HepG2 (cell line): ENCODE results near the gene MIOS. TPM values are rescaled to one million over a fixed set of nuclear protein-coding genes. Genes with fewer than 3 reads are reported as not detected.

ENCODE experiments used
- ATAC-seq: fragments of 200-7000 bp; cut with Tn5 transposase; 3 replicates; pipeline ENCODE4 v1.9.1; 2020; ENCODE audit warnings: mild to moderate bottlenecking, moderate library complexity
- BruUV-seq: library from RNA; stranded (reverse); fragments of 400-500 nt; replicated peaks from 2 replicates; lab custom pipeline; 2021; lab: Mats Ljungman, UMichigan
- CTCF ChIA-PET: fragments of 300-600 bp; formaldehyde crosslinking; extraction: SDS; loops from one replicate; lab custom pipeline; 2021; ENCODE audit warnings: low total read pairs, inconsistent platforms, low intra/inter-chr PET ratio; lab: Yijun Ruan, JAX
- POLR2A ChIA-PET: fragments of 350-600 bp; sonication (Branson Sonifier 250); formaldehyde crosslinking; loops from one replicate; lab custom pipeline; 2020; ENCODE audit warnings: antibody characterized with exemption, inconsistent platforms; lab: Yijun Ruan, JAX
- DNase-seq: peaks from one replicate; pipeline ENCODE4 v3.0.0-alpha.2; 2015; ENCODE audit warnings: low spot score
- FAIRE-seq: peaks from 3 replicates; lab custom pipeline; 2011; peaks lifted over from hg19 to GRCh38; lab: Jason Lieb, UNC
- H2AFZ ChIP-seq: one replicate; pipeline ENCODE4 v1.6.1; 2011; ENCODE audit warnings: low read length, inconsistent platforms
- H3K27ac ChIP-seq: fragments of 300-600 bp; 3 replicates; pipeline ENCODE4 v1.8.0; 2011; ENCODE audit warnings: mixed run types, mild to moderate bottlenecking, mixed read lengths, low read length, inconsistent platforms; ENCODE audit not compliant: insufficient read depth; ENCODE audit errors: extremely low read length
- H3K27me3 ChIP-seq, 2 experiments: fragments of 200-600 bp in 1 of 2; 2 replicates in 1 of 2; 3 replicates in 1 of 2; pipeline versions ENCODE4 v1.6.0 to v1.8.0; 2011; ENCODE audit warnings: low read length in 2 of 2, mild to moderate bottlenecking in 2 of 2, moderate library complexity in 2 of 2, inconsistent platforms in 1 of 2; ENCODE audit not compliant: insufficient read depth in 2 of 2, control insufficient read depth in 1 of 2
- H3K36me3 ChIP-seq, 2 experiments: fragments of 200-600 bp in 1 of 2; replicated peaks in 1 of 2; 2 replicates in 1 of 2; 3 replicates in 1 of 2; pipeline versions ENCODE4 v1.5.1 to v1.8.0; 2011; ENCODE audit warnings: low read length in 2 of 2, inconsistent platforms in 1 of 2; ENCODE audit not compliant: insufficient read depth in 2 of 2, control insufficient read depth in 1 of 2
- H3K4me1 ChIP-seq: 2 replicates; pipeline ENCODE4 v1.5.1; 2012; ENCODE audit warnings: low read length, inconsistent platforms; ENCODE audit not compliant: insufficient read depth
- H3K4me2 ChIP-seq: 2 replicates; pipeline ENCODE4 v1.6.0; 2011; ENCODE audit warnings: low read depth, low read length, inconsistent platforms
- H3K4me3 ChIP-seq, 3 experiments: fragments of 200-600 bp in 1 of 3; sonication (generic), shearing (Covaris generic) in 1 of 3; replicated peaks in 1 of 3; 2 replicates each; pipeline ENCODE4 v1.5.1; 2011 to 2016; ENCODE audit warnings: low read length in 3 of 3, inconsistent platforms in 2 of 3, low read depth in 2 of 3, mild to moderate bottlenecking in 2 of 3, control low read depth in 1 of 3, mixed read lengths in 1 of 3; ENCODE audit not compliant: insufficient read depth in 1 of 3
- H3K79me2 ChIP-seq: one replicate; pipeline ENCODE4 v1.6.1; 2011; ENCODE audit warnings: low read length, inconsistent platforms; ENCODE audit not compliant: insufficient read depth
- H3K9ac ChIP-seq: 2 replicates; pipeline ENCODE4 v1.6.0; 2011; ENCODE audit warnings: mild to moderate bottlenecking, low read depth, low read length, inconsistent platforms; ENCODE audit not compliant: insufficient read depth
- H3K9me3 ChIP-seq: 2 replicates; pipeline ENCODE4 v1.5.1; 2012; ENCODE audit warnings: mild to moderate bottlenecking, low read length
- H4K20me1 ChIP-seq: 2 replicates; pipeline ENCODE4 v1.6.0; 2011; ENCODE audit warnings: inconsistent platforms, mild to moderate bottlenecking, low read length, moderate library complexity; ENCODE audit not compliant: insufficient read depth
- AGO2 ChIP-seq: fragments of 200-400 bp; formaldehyde crosslinking; optimal IDR thresholded peaks from 2 replicates; pipeline ENCODE3; 2017; ENCODE audit warnings: mild to moderate bottlenecking, low read depth, low read length, moderate library complexity
- FOSL1 ChIP-seq: sonication (generic); formaldehyde crosslinking; IDR thresholded peaks from 2 replicates; pipeline ENCODE4 v1.9.0; 2021; ENCODE audit warnings: missing genetic modification reagents, borderline replicate concordance
- FOXA1 ChIP-seq, 2 experiments: fragments of 450-650 bp in 1 of 2; sonication (generic) in 1 of 2; formaldehyde crosslinking in 1 of 2; IDR thresholded peaks; 2 replicates each; pipeline versions ENCODE4 v1.4.0 to v1.6.1; 2016 to 2020; ENCODE audit warnings: missing genetic modification reagents in 1 of 2
- GATA4 ChIP-seq: sonication (generic); IDR thresholded peaks from 2 replicates; pipeline ENCODE4 v1.6.1; 2016; ENCODE audit warnings: antibody characterized with exemption, low read depth, borderline replicate concordance
- HCFC1 ChIP-seq: fragments of 150-350 bp; IDR thresholded peaks from 2 replicates; pipeline ENCODE4 v1.6.1; 2014; ENCODE audit warnings: low read depth, low read length
- NFYB ChIP-seq: sonication (generic); formaldehyde crosslinking; IDR thresholded peaks from 2 replicates; pipeline ENCODE4 v1.4.0; 2020; ENCODE audit warnings: missing genetic modification reagents
- PAF1 ChIP-seq: IDR thresholded peaks from 2 replicates; pipeline ENCODE4 v1.6.1; 2016; ENCODE audit warnings: missing genetic modification reagents, missing compliant biosample characterization
- TAF15 ChIP-seq: fragments of 200-400 bp; formaldehyde crosslinking; IDR thresholded peaks from one replicate; pipeline ENCODE4 v1.6.1; 2018; ENCODE audit warnings: mild to moderate bottlenecking, low read depth, low read length; ENCODE audit not compliant: poor library complexity, severe bottlenecking
- ZBTB39 ChIP-seq: sonication (generic); formaldehyde crosslinking; IDR thresholded peaks from 2 replicates; pipeline ENCODE4 v1.5.0; 2020; ENCODE audit warnings: missing genetic modification reagents
- ZNF552 ChIP-seq: sonication (generic); formaldehyde crosslinking; IDR thresholded peaks from 2 replicates; pipeline ENCODE4 v1.9.0; 2022; ENCODE audit warnings: missing genetic modification reagents, mild to moderate bottlenecking, borderline replicate concordance
- ZNF574 ChIP-seq: sonication (generic); formaldehyde crosslinking; IDR thresholded peaks from 2 replicates; pipeline ENCODE4 v1.4.0; 2020; ENCODE audit warnings: missing genetic modification reagents
- ZNF720 ChIP-seq: sonication (generic); formaldehyde crosslinking; IDR thresholded peaks from 2 replicates; pipeline ENCODE4 v1.4.0; 2020; ENCODE audit warnings: missing genetic modification reagents
- WGBS: methylation state at CpG from one replicate; pipeline ENCODE4 v1.1.6; 2017; ENCODE audit warnings: low lambda C conversion rate; 5-methylcytosine and 5-hydroxymethylcytosine counted together
- in situ Hi-C: cut with HindIII; loops from 2 replicates; pipeline ENCODE4 v1.10.0; 2017; ENCODE audit warnings: low pct_unique_long_range_greater_than_20kb; ENCODE audit not compliant: extremely low pct_ligation_motif_present
- intact Hi-C: fragments of 100-400 bp; cut with micrococcal nuclease; formaldehyde crosslinking; loops from one replicate; pipeline ENCODE4 v1.10.0; 2022; ENCODE audit not compliant: unreplicated experiment
- polyA plus RNA-seq, 8 experiments: library from polyadenylated mRNA; depleted of rRNA in 3 of 8; stranded (reverse) in 7 of 8; unstranded in 1 of 8; fragments of >200 nt; fragmentation: Illumina TruSeq in 4 of 8; extraction: Trizol in 4 of 8; gene quantifications; 2 replicates each; pipeline versions ENCODE4 v1.2.1 to v1.2.3, GENCODE V29; 2011 to 2016; ENCODE audit warnings: low read depth in 4 of 8, missing spikeins in 1 of 8, mixed read lengths in 1 of 8; ENCODE audit not compliant: insufficient read depth in 1 of 8
- total RNA-seq, 5 experiments: library from RNA; depleted of rRNA; stranded (reverse); fragments of >200 nt; fragmentation: Illumina TruSeq; extraction: Trizol; gene quantifications; 2 replicates each; pipeline ENCODE4 v1.2.3, GENCODE V29; 2016; ENCODE audit warnings: low read depth in 1 of 5
- TF ChIP-seq, protein P1 (sequence below): sonication (generic); formaldehyde crosslinking; IDR thresholded peaks from 2 replicates; pipeline ENCODE4 v1.4.0; 2020; ENCODE audit warnings: missing genetic modification reagents

The MIOS gene
- total and polyA plus RNA-seq, 2 of the 13 experiments (the other 11 are each of a cell fraction or from before 2014, with no cell fraction given): 15.2 to 33.5 TPM

GRCh38 chr7:7585241-7585928 is 18.7 kb downstream of the MIOS start:
- no peaks in the 10 kb centered on the region for H3K4me1 ChIP-seq
- POLR2A ChIA-PET: no interaction called here
- H3K27ac ChIP-seq: no peak overlapping the region
- ATAC-seq (no peak), FAIRE-seq (no peak)
- 97% methylated on average over 5 of the region's 5 CpGs for WGBS
- no peak overlapping the region for H3K4me3 ChIP-seq
- intact Hi-C loops: no loop called here
- no peak overlapping the region for H3K9ac ChIP-seq
- H3K4me2 ChIP-seq: no peak overlapping the region
- TF ChIP-seq PAF1 (CRISPR knock-in tag) (no peak), FOSL1 (CRISPR knock-in tag) (no peak), ZNF552 (CRISPR knock-in tag) (no peak), GATA4 (no peak), ZNF720 (no peak), ZNF574 (CRISPR knock-in tag) (no peak), FOXA1 (IDR thresholded peaks at IDR 0.05) (no peak), FOXA1 (CRISPR knock-in tag; IDR thresholded peaks at IDR 0.05) (no peak), NFYB (CRISPR knock-in tag) (no peak), ZBTB39 (CRISPR knock-in tag) (no peak), AGO2 (no peak), HCFC1 (no peak), TAF15 (no peak)
- TF ChIP-seq, protein P1, sequence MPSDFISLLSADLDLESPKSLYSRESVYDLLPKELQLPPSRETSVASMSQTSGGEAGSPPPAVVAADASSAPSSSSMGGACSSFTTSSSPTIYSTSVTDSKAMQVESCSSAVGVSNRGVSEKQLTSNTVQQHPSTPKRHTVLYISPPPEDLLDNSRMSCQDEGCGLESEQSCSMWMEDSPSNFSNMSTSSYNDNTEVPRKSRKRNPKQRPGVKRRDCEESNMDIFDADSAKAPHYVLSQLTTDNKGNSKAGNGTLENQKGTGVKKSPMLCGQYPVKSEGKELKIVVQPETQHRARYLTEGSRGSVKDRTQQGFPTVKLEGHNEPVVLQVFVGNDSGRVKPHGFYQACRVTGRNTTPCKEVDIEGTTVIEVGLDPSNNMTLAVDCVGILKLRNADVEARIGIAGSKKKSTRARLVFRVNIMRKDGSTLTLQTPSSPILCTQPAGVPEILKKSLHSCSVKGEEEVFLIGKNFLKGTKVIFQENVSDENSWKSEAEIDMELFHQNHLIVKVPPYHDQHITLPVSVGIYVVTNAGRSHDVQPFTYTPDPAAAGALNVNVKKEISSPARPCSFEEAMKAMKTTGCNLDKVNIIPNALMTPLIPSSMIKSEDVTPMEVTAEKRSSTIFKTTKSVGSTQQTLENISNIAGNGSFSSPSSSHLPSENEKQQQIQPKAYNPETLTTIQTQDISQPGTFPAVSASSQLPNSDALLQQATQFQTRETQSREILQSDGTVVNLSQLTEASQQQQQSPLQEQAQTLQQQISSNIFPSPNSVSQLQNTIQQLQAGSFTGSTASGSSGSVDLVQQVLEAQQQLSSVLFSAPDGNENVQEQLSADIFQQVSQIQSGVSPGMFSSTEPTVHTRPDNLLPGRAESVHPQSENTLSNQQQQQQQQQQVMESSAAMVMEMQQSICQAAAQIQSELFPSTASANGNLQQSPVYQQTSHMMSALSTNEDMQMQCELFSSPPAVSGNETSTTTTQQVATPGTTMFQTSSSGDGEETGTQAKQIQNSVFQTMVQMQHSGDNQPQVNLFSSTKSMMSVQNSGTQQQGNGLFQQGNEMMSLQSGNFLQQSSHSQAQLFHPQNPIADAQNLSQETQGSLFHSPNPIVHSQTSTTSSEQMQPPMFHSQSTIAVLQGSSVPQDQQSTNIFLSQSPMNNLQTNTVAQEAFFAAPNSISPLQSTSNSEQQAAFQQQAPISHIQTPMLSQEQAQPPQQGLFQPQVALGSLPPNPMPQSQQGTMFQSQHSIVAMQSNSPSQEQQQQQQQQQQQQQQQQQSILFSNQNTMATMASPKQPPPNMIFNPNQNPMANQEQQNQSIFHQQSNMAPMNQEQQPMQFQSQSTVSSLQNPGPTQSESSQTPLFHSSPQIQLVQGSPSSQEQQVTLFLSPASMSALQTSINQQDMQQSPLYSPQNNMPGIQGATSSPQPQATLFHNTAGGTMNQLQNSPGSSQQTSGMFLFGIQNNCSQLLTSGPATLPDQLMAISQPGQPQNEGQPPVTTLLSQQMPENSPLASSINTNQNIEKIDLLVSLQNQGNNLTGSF: no peak
- TF ChIP-seq, all 625 proteins: peak for 0
- no peak for DNase-seq
- Histone ChIP-seq H2AFZ (no peak overlapping the region), H3K9me3 (no peaks in the 10 kb centered on the region), H3K27me3 (no peaks in the 10 kb centered on the region), H3K36me3 (peaks cover 1 to 10% of the 10 kb centered on the region in 2 experiments; a peak in 3 of 5 replicates), H4K20me1 (no peaks in the 10 kb centered on the region), H3K79me2 (no peaks in the 10 kb centered on the region)
- in situ Hi-C loops: no loop called here
- no TSS peak for BruUV-seq
- CTCF ChIA-PET: no interaction called here
